ENCODE data around the gene MGAM2.

- TF ChIP-seq CTCF (IDR thresholded peaks at IDR 0.05) (no peak), EP300 (IDR thresholded peaks at IDR 0.05) (no peak), POLR2A (IDR thresholded peaks at IDR 0.05) (no peak)
Observed at GRCh38 chr7:142175594-142175993, 64.1 kb downstream of the MGAM2 start.
